ENCODE data around the gene ATP5MK.
"Not testable (repeated sequence)": the region's sequence is repeated elsewhere in the genome, so short reads cannot be mapped to it uniquely, and the experiment has no call there.

The ATP5MK gene

GRCh38 chr10:103396067-103396788 lies at the start of gene ATP5MK, which contains the start of gene PDCD11:
TSS of gene ATP5MK (minus strand) at chr10:103396475. CDS start at chr10:103392457, 4,018 bp downstream.
TSS of gene PDCD11 (plus strand) at chr10:103396626. CDS start at chr10:103398427, 1,801 bp downstream.
- DNase-seq: peak; percentile 90

- no peak for DNase-seq
Measured at GRCh38 chr10:103445366-103445765, 49.1 kb upstream of the ATP5MK start.

- no peak for DNase-seq
Measured at GRCh38 chr10:103444478-103444877, 48.2 kb upstream of the ATP5MK start.

- DNase-seq: no peak
Measured at GRCh38 chr10:103443475-103444185, 47.4 kb upstream of the ATP5MK start.

GRCh38 chr10:103442031-103442461 lies 45.8 kb upstream of the ATP5MK start:
- no peak for DNase-seq

GRCh38 chr10:103441611-103442010 lies 45.3 kb upstream of the ATP5MK start:
- DNase-seq: no peak

- DNase-seq: no peak
Measured at GRCh38 chr10:103441206-103441605, 44.9 kb upstream of the ATP5MK start.

GRCh38 chr10:103440416-103440815 lies 44.1 kb upstream of the ATP5MK start:
- DNase-seq: no peak

GRCh38 chr10:103439776-103440175 lies 43.5 kb upstream of the ATP5MK start:
- no peak for DNase-seq

- DNase-seq: no peak
Measured at GRCh38 chr10:103433858-103434257, 37.6 kb upstream of the ATP5MK start.

GRCh38 chr10:103431902-103432301 lies 35.6 kb upstream of the ATP5MK start:
- no peak for DNase-seq

- no peak for DNase-seq
Measured at GRCh38 chr10:103429647-103430046, 33.4 kb upstream of the ATP5MK start.

GRCh38 chr10:103428989-103429643 lies 32.8 kb upstream of the ATP5MK start:
- no peak for DNase-seq

- DNase-seq: no peak
Measured at GRCh38 chr10:103427866-103428265, 31.6 kb upstream of the ATP5MK start.

GRCh38 chr10:103423748-103424147 lies 27.5 kb upstream of the ATP5MK start:
- DNase-seq: no peak

GRCh38 chr10:103419101-103419500 lies 22.8 kb upstream of the ATP5MK start:
- no peak for DNase-seq

- no peak for DNase-seq
Measured at GRCh38 chr10:103417601-103418000, 21.3 kb upstream of the ATP5MK start.

- not testable (repeated sequence) for DNase-seq
Measured at GRCh38 chr10:103417148-103417469, 20.8 kb upstream of the ATP5MK start.

- DNase-seq: peak; percentile 27
Measured at GRCh38 chr10:103416436-103417147, 20.3 kb upstream of the ATP5MK start.

- no peak for DNase-seq
Measured at GRCh38 chr10:103415581-103415980, 19.3 kb upstream of the ATP5MK start.

- no peak for DNase-seq
Measured at GRCh38 chr10:103413564-103413963, 17.3 kb upstream of the ATP5MK start.

- DNase-seq: no peak
Measured at GRCh38 chr10:103397191-103397825, 1.0 kb upstream of the ATP5MK start.

- no peak for DNase-seq
Measured at GRCh38 chr10:103396789-103397087, 463 bp upstream of the ATP5MK start.
